Measurements from ENCODE around the gene SPATA31E1. TPM values are rescaled to one million over a fixed set of nuclear protein-coding genes. Genes with fewer than 3 reads are reported as not detected.
"Not testable (repeated sequence)": the region's sequence is repeated elsewhere in the genome, so short reads cannot be mapped to it uniquely, and the experiment has no call there.

SPATA31E1 gene
- total and polyA plus RNA-seq, 7 experiments from 2014 or later, result not detected

DNA sequence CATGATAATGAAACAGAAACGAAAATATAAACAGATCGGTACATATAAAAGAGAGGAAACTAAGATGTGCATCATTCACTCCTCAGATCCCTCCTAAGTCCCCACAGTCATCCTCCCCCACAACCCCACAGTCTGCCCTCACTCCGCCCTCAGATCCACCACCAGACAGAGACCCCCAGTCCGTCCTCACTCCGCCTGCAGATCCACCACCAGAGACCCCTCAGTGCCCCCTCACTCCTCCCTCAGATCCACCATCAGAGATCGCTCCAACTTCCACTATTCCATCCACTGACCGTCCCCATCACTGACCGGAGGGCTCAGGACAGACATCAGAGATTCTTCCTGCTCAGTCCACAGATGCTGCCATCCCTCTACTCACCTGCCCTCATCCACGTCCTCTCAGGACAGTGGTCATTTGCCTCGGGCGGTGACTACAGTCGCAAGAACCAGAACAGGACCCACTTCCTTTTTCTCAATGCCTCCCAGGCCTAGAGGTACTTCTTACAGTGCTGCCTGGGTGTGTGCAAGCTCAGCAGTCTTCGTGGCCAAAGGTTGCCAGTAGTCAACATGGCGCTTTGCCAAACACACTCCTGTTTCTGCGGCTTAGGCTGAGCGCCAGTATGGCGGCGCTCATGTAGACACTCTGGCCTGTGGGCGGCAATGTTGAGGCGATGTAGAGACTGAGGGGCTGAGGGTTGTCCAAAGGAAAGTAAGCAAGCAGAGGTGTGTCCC, 26.8 kb downstream of the SPATA31E1 start:
- no peak for DNase-seq
- POLR2A ChIA-PET, result no interaction called here
- Histone ChIP-seq H3K4me3 (ENCODE audit: low read length) (no peak overlapping the region), H3K4me1 (ENCODE audit: control insufficient read depth in 2 of 2, insufficient read depth in 2 of 2, low read length in 2 of 2) (no peaks in the 10 kb centered on the region), H3K36me3 (ENCODE audit: control insufficient read depth in 2 of 3, insufficient read depth in 3 of 3, low read length in 3 of 3) (no peaks in the 10 kb centered on the region), H3K27ac (ENCODE audit: low read depth, low read length) (no peak overlapping the region), H3K9me3 (ENCODE audit: control insufficient read depth in 2 of 3, low read length in 3 of 3) (no peaks in the 10 kb centered on the region), H3K27me3 (ENCODE audit: control insufficient read depth in 2 of 2, insufficient read depth in 2 of 2, low read length in 2 of 2) (no peaks in the 10 kb centered on the region)
- no peak overlapping the region for H3K4me3 Mint-ChIP-seq
- ATAC-seq, result no peak
- H3K4me1 Mint-ChIP-seq, result no peaks in the 10 kb centered on the region
- H3K27me3 Mint-ChIP-seq, result peaks cover 0 to 9% (median 6%) of the 10 kb centered on the region in 5 donors
- CTCF ChIA-PET, result no interaction called here
- peaks cover 0 to 6% (median 3%) of the 10 kb centered on the region in 11 donors for H3K9me3 Mint-ChIP-seq
- peaks cover 0 to 4% (median 0%) of the 10 kb centered on the region in 5 donors for H3K36me3 Mint-ChIP-seq
- H3K27ac Mint-ChIP-seq, result no peak overlapping the region
- intact Hi-C loops (cut with micrococcal nuclease), result no loop called here

DNA sequence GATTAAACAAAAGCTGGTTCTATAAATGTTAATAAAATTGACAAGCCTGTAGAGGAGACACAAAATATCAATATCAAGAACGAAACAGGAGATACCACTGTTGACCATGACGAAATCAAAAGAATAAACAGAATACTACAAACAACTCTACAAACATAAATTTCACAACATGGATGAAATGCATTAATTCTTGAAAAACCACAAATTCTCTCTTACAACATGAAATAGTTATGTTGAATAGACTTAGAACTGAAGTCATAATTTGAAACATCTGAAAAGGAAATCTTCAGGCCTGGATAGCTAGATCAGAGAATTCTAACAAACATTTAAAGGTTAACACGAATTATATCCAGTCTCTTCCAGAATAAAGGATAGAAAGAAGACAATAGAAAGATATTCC, 28.1 kb downstream of the SPATA31E1 start:
- no peak overlapping the region for H3K27ac ChIP-seq (ENCODE audit: low read depth, low read length)
- Mint-ChIP-seq H3K4me3 (no peak overlapping the region), H3K4me1 (no peaks in the 10 kb centered on the region), H3K27ac (no peak overlapping the region), H3K9me3 (peaks cover 0 to 6% (median 0%) of the 10 kb centered on the region in 11 donors), H3K27me3 (peaks cover 0 to 7% (median 0%) of the 10 kb centered on the region in 5 donors), H3K36me3 (no peaks in the 10 kb centered on the region)
- DNase-seq, result no peak
- H3K9me3 ChIP-seq (ENCODE audit: control insufficient read depth in 2 of 3, low read length in 3 of 3), result no peaks in the 10 kb centered on the region
- H3K4me3 ChIP-seq (ENCODE audit: low read length), result no peak overlapping the region
- no peaks in the 10 kb centered on the region for H3K4me1 ChIP-seq (ENCODE audit: control insufficient read depth in 2 of 2, insufficient read depth in 2 of 2, low read length in 2 of 2)
- CTCF ChIA-PET, result no interaction called here
- no peak for ATAC-seq
- POLR2A ChIA-PET, result no interaction called here
- no peaks in the 10 kb centered on the region for H3K27me3 ChIP-seq (ENCODE audit: control insufficient read depth in 2 of 2, insufficient read depth in 2 of 2, low read length in 2 of 2)
- no peaks in the 10 kb centered on the region for H3K36me3 ChIP-seq (ENCODE audit: control insufficient read depth in 2 of 3, insufficient read depth in 3 of 3, low read length in 3 of 3)
- intact Hi-C loops (cut with micrococcal nuclease), result no loop called here

DNA sequence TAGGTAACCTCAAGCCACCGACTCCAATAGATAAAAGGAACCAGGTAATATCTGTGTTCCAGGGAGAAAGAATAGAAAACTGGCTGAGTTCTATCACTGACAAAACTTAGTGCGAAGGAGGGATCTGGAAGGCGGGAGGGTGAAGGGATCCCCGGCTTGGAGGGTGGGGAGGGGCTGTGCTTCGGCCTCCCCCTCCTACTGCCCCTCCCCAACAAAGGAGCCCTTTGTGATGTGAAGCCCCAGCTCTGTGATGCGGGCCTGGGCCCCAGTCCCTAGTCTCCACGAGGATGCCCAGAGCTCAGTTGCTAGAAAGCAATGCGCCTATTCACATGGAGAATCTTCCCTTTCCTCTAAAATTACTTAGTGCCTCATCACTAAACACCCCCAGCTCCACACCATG, 35.0 kb downstream of the SPATA31E1 start, which contains the start of gene SPATA31C1:
Gene SPATA31C1 (plus strand): TSS at position 301 of the 400 bp plus-strand sequence.
- H3K4me1 ChIP-seq (ENCODE audit: control insufficient read depth in 2 of 2, insufficient read depth in 2 of 2, low read length in 2 of 2); POLR2A ChIA-PET; CTCF ChIA-PET; ATAC-seq; H3K36me3 Mint-ChIP-seq; H3K9me3 ChIP-seq (ENCODE audit: control insufficient read depth in 2 of 3, low read length in 3 of 3); H3K36me3 ChIP-seq (ENCODE audit: control insufficient read depth in 2 of 3, insufficient read depth in 3 of 3, low read length in 3 of 3); H3K27me3 ChIP-seq (ENCODE audit: control insufficient read depth in 2 of 2, insufficient read depth in 2 of 2, low read length in 2 of 2); H3K27ac ChIP-seq (ENCODE audit: low read depth, low read length); H3K4me3 ChIP-seq (ENCODE audit: low read length); H3K4me1 Mint-ChIP-seq; H3K9me3 Mint-ChIP-seq; H3K27ac Mint-ChIP-seq; H3K27me3 Mint-ChIP-seq; H3K4me3 Mint-ChIP-seq; DNase-seq; intact Hi-C loops (cut with micrococcal nuclease): not testable (repeated sequence)

- H3K9me3 Mint-ChIP-seq; H3K4me1 ChIP-seq (ENCODE audit: control insufficient read depth in 2 of 2, insufficient read depth in 2 of 2, low read length in 2 of 2); H3K4me3 ChIP-seq (ENCODE audit: low read length); CTCF ChIA-PET; DNase-seq; H3K36me3 ChIP-seq (ENCODE audit: control insufficient read depth in 2 of 3, insufficient read depth in 3 of 3, low read length in 3 of 3); H3K27me3 ChIP-seq (ENCODE audit: control insufficient read depth in 2 of 2, insufficient read depth in 2 of 2, low read length in 2 of 2); H3K9me3 ChIP-seq (ENCODE audit: control insufficient read depth in 2 of 3, low read length in 3 of 3); H3K4me3 Mint-ChIP-seq; H3K27me3 Mint-ChIP-seq; intact Hi-C loops (cut with micrococcal nuclease); ATAC-seq; POLR2A ChIA-PET; H3K36me3 Mint-ChIP-seq; H3K4me1 Mint-ChIP-seq; H3K27ac ChIP-seq (ENCODE audit: low read depth, low read length); H3K27ac Mint-ChIP-seq: not testable (repeated sequence)
Measured at GRCh38 chr9:87919013-87919412, 36.3 kb downstream of the SPATA31E1 start.

- CTCF ChIA-PET; H3K27me3 ChIP-seq (ENCODE audit: control insufficient read depth in 2 of 2, insufficient read depth in 2 of 2, low read length in 2 of 2); H3K36me3 ChIP-seq (ENCODE audit: control insufficient read depth in 2 of 3, insufficient read depth in 3 of 3, low read length in 3 of 3); H3K27ac Mint-ChIP-seq; H3K36me3 Mint-ChIP-seq; H3K9me3 Mint-ChIP-seq; POLR2A ChIA-PET; H3K4me1 Mint-ChIP-seq; H3K9me3 ChIP-seq (ENCODE audit: control insufficient read depth in 2 of 3, low read length in 3 of 3); H3K4me1 ChIP-seq (ENCODE audit: control insufficient read depth in 2 of 2, insufficient read depth in 2 of 2, low read length in 2 of 2); H3K4me3 Mint-ChIP-seq; H3K27ac ChIP-seq (ENCODE audit: low read depth, low read length); DNase-seq; H3K27me3 Mint-ChIP-seq; H3K4me3 ChIP-seq (ENCODE audit: low read length); intact Hi-C loops (cut with micrococcal nuclease); ATAC-seq: not testable (repeated sequence)
Measured at GRCh38 chr9:87921561-87921960, 38.9 kb downstream of the SPATA31E1 start.

GRCh38 chr9:87923012-87923411, 40.3 kb downstream of the SPATA31E1 start:
- POLR2A ChIA-PET; H3K36me3 Mint-ChIP-seq; H3K27ac ChIP-seq (ENCODE audit: low read depth, low read length); H3K27ac Mint-ChIP-seq; ATAC-seq; H3K27me3 Mint-ChIP-seq; H3K4me3 ChIP-seq (ENCODE audit: low read length); H3K9me3 ChIP-seq (ENCODE audit: control insufficient read depth in 2 of 3, low read length in 3 of 3); H3K36me3 ChIP-seq (ENCODE audit: control insufficient read depth in 2 of 3, insufficient read depth in 3 of 3, low read length in 3 of 3); CTCF ChIA-PET; H3K9me3 Mint-ChIP-seq; H3K4me1 ChIP-seq (ENCODE audit: control insufficient read depth in 2 of 2, insufficient read depth in 2 of 2, low read length in 2 of 2); H3K4me1 Mint-ChIP-seq; H3K27me3 ChIP-seq (ENCODE audit: control insufficient read depth in 2 of 2, insufficient read depth in 2 of 2, low read length in 2 of 2); intact Hi-C loops (cut with micrococcal nuclease): not testable (repeated sequence)
- H3K4me3 Mint-ChIP-seq, result peak overlapping the region in 1 of 10 donors; percentile 39
- peak in 1 of 9 donors; percentile 29 for DNase-seq

DNA sequence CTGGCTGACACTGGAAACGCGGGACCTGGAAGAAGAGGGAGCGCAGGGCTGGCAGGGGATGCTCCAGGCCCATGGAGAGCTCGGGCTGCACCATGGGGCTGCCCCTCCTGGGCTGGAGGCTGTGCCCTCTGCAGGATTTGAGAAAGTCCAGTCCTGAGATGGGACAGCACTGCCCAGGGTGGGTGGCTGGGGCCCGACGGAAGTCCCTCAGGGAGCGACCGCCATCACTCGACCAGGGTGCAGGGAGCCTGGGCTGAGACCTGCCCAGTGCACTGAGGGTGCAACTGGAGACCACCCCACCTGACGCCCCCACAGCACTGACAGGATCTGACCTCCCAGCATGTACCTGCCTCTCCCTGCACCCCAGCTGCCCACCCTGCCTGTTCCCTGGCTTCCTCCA, 42.2 kb downstream of the SPATA31E1 start:
- POLR2A ChIA-PET; H3K27ac ChIP-seq (ENCODE audit: low read depth, low read length); DNase-seq; H3K4me1 Mint-ChIP-seq; H3K4me3 ChIP-seq (ENCODE audit: low read length); H3K4me3 Mint-ChIP-seq; H3K9me3 Mint-ChIP-seq; H3K27me3 ChIP-seq (ENCODE audit: control insufficient read depth in 2 of 2, insufficient read depth in 2 of 2, low read length in 2 of 2); H3K27ac Mint-ChIP-seq; H3K36me3 Mint-ChIP-seq; intact Hi-C loops (cut with micrococcal nuclease); H3K27me3 Mint-ChIP-seq; ATAC-seq; H3K4me1 ChIP-seq (ENCODE audit: control insufficient read depth in 2 of 2, insufficient read depth in 2 of 2, low read length in 2 of 2); H3K9me3 ChIP-seq (ENCODE audit: control insufficient read depth in 2 of 3, low read length in 3 of 3); H3K36me3 ChIP-seq (ENCODE audit: control insufficient read depth in 2 of 3, insufficient read depth in 3 of 3, low read length in 3 of 3); CTCF ChIA-PET: not testable (repeated sequence)

Measured in naive thymus-derived CD4-positive, alpha-beta T cell (primary cell).